HuH-7 (cell line): ENCODE data around the gene ADGRG4.

Experiments used
- DNase-seq: peaks from one replicate; pipeline ENCODE4 v3.0.0; 2011; ENCODE audit warnings: low spot score

The ADGRG4 gene

DNA sequence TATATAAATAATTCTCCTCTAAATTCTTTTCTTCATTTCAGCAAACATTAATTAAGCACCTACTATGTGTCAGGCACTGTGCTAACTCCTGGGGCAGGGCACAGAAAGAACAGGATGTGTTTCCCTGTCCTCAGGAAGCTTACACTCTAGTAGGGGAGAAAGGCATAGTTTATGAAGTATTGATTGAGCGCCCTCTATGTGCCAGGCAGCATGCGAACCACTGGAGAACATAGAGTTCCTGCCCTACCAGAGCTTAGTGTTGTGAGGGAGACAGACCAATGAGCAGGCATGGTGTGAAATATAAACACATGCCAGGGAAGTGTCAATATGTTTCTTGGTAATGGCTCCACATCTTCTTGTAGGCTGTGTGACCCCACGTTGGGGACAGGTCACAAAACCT lies 3.7 kb downstream of the ADGRG4 start:
- DNase-seq: no peak

DNA sequence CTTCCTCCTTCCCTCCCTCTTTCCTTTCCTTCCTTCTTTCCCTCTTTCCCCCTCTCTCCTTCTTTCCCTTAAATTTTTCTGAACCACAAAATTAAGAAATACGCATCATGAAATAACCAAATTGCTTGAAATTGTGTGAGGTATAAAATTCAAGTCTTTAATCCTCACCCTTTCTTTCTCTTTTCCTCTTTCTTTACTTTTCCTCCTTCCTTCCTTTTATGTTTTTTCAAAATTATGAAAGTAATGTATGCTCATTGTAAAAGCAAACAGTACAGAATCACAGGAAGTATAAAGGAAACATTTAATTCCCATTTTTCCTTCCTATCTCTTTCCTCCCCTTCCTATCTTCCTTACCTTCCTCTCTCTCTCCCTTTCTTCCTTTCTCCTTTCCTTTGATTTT lies 5.4 kb downstream of the ADGRG4 start:
- DNase-seq: no peak

DNA sequence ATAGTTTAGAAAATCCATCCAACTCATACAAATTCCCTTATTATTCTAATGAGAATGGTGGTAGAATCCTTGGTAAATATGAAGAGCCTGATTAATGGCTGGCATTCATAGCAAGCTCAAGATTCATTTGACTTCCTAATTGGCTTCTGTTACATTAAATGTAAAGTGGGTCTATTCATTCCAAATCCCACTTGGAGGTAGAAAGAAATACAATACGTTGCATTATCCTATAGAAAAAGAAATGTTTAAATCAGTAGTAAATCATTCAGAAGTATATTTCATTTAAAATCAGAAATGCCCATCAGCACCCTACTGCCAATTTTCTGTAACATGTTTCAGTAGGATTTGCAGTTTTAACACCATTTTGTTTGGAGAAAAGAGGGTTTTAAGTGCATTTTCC lies 6.7 kb downstream of the ADGRG4 start:
- DNase-seq: no peak

DNA sequence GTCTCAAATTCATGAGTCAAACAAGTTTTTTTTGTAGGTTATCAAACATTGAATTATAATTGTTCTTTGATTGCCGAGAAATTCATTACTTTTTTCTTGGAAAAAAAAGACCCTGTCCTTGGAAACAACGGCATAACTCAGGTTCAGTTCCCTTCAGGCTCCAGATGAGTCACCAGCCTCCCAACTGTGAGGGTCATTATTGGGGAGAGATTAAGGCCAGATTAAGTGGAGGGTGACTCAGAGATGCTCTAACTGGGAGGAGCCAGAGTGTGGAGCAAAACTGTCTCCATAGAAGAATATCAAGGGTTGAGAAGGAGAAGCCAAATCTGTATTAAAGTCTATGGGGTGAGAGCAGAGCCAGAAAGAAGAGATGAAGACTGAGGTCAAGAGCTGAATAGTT lies 9.6 kb downstream of the ADGRG4 start:
- no peak for DNase-seq

DNA sequence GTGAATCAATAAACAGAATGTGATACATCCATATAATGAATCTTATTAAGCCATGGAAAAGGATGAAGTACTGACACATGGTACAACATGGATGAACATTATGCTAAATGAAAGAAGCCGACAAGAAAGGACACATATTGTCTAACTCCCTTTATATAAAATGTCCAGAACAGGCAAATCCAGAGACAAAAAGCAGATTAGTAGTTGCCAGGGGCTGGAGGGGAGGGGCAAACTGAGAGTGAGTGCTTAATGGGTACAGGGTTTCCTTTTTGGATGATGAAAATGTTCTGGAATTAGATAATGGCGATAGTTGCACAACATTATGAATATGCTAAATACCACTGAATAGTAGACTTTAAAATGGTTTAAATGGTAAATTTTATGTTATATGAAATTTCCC lies 17.4 kb downstream of the ADGRG4 start:
- DNase-seq: no peak

DNA sequence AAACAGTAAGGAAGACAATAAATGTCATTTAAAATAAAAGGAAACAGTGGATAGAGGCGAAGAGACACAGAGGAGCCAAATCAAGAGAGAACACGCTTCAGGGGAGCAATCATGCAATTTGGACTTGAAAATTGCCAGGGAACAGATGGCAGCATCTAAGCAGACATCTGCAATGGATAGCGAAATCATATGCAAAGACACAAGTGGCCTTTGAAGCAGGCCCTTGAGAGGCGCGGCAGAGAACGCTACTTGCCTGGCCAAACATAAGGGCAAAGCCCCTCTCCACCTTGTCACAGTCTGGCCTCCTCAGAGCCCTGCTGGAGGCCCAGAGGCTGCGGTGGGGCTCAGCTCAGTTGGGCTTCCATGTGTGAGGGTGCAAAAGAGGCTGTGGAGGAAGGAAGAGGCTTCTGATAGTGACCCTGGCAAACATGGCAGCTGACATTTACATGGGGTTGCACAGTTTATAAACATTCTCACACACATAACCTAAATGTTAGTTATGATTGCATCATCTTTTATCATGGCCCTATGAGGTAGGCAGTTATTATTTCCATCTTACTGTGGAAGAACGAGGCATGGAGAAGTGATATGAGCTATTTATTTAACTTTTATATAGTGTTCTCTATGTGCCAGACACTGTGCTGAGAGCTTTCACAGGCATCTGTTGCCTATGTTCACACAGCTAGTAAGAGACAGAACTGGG lies 18.3 kb downstream of the ADGRG4 start:
- no peak for DNase-seq

DNA sequence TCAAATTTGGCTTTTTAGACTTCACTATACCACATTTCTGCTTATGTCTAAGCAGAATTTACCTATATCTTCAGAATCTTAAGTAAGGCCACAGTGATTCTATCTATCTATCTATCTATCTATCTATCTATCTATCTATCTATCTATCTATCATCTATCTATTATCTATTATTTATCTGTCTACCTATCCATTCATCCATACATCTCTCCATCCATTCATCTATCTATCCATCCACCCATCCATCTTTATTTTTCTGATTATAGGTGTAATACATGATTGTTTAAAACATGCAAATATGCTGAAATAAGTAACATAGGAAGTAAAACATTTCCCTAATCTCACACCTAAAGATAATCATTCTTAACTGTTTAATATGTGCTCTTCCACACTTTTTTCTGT lies 18.8 kb downstream of the ADGRG4 start:
- DNase-seq: no peak

DNA sequence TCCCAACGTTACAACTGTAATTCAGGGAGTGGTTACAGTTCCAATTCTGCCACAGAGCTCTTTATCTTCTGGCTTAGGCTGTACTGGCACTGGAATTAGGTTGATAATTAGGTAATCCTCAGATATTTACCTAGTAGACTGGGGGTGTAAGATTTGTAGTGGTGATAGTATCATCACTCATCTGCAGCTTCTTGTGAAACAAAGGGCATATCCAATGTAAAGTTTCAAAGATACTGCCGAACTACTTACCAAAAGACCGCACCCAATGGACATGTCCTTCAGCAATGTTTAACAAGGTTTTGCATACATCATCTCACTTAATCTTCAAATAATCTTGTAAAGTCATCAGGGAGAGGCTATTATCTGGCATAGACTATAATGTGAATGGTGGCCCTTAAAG lies 20.8 kb downstream of the ADGRG4 start:
- DNase-seq: no peak

DNA sequence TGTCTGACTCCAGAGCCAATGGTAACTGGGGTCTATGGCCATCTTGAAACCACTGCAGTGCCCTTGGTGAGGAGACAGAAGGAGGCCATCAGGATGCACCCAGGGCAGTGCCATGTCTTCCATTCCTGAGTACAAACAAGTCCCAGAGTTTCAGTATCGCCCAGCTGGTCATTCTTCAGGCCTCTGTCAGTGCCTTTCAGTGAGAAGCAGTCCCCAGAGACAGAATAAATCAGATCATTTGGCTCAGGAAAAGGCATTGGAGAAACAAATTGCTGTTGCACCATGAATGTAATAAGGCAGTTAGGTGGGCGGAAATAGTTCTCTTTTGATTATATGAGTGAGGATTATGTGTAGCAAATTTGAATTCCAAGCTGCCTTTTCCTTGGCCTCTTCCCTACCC lies 21.3 kb downstream of the ADGRG4 start:
- no peak for DNase-seq

DNA sequence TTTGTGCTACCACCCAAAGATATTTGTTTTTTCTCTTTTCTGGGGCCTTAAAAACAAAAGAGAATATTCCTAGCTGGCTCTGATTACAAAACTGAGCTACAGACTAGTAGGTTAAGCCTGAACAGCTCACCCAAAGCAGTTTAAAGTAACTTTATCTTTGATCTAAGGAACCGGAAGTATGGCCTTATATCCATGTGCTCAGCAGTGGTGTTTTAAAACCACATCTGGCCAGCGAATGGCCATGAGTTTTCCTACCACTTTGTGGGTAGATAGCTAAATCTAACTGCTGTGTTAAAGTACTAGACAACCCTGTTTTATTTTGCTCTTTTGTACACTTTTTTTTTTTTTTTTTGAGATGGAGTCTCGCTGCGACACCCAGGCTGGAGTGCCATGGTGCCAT lies 24.6 kb downstream of the ADGRG4 start:
- DNase-seq: no peak

DNA sequence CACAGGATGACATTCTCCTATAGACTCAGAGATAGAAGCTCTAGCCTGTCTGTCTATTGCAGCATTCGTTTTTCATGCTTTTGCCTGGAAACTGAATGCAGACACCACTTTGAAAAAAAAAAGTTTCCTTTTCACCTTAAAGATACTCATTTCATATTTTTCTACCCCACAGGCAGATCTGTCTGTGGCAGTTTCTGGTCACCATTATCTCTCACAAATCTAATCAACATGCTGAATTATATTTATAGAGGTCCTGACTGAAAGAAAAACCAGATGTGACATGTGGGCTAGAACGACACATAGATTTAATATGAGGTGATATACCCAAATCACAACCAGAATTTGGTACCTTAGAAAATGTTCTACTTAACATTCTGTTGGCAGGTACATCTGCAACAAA lies 28.2 kb downstream of the ADGRG4 start:
- no peak for DNase-seq

DNA sequence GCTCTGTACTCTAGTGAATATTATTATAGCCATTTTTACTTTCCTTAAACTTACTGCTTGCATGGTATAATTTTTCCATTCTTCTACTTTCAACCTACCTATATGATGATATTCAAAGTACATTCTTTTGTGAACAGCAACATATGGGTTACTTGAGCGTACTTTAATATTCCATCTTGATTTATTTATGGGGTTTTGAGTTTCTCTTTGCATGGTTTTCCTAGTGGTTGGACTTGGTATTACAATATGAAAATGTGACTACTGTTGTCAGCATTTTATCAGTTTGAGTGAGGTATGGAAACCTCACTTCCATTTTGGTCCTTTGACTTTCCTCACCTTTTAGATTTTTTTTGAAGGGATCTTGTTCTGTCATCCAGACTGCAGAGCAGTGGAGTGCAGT lies 35.9 kb downstream of the ADGRG4 start:
- DNase-seq: no peak

DNA sequence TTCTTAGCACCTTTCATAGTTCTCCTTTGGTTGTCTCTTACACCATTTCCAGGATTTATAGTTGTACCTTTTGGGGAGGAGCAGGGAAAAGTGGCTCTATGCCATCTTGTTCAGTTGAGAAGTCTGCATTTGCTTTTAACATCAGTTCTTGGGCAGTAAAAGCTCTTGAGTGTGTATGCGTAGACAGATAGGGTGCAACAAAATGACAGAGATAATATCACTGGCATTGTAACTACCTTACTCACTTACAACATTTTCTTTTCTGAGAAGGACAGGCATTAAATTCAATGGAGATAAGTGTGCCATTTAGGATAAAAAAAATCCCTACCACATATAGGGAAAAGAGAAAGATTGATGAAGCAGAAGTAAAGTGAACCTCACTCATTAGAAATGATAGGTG lies 38.9 kb downstream of the ADGRG4 start:
- DNase-seq: no peak

DNA sequence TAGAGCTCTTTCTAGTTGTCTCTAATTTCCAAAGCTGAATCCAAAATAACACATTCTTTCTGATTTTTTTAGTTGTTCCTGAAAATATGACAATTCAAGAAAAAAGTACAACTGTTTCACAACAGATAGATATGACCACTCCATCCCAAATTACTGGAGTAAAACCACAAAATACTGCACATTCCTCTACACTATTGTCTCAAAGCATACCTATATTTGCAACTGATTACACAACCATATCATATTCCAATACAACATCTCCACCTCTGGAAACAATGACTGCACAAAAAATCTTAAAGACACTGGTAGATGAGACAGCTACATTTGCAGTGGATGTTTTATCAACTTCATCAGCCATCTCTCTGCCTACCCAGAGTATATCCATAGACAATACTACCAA lies 43.6 kb downstream of the ADGRG4 start:
- no peak for DNase-seq

DNA sequence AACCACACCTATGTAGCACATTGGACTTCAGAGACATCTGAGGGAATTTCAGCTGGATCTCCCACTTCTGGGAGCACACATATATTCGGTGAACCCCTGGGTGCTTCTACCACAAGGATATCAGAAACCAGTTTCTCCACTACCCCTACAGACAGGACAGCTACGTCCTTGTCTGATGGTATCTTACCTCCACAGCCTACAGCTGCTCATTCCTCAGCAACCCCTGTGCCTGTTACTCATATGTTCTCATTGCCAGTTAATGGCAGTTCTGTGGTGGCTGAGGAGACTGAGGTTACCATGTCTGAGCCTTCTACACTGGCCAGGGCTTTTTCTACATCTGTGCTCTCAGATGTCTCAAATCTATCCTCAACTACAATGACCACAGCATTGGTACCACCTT lies 45.7 kb downstream of the ADGRG4 start:
- DNase-seq: no peak

DNA sequence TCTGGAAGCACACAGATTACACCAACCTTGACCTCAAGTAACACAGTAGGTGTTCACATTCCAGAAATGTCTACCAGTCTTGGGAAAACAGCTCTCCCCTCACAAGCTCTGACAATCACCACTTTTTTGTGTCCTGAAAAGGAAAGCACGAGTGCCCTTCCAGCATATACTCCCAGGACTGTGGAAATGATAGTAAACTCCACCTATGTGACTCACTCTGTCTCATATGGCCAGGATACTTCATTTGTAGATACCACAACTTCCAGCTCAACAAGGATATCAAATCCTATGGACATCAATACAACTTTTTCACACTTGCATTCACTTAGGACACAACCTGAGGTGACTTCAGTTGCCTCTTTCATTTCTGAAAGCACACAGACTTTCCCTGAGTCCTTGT lies 46.9 kb downstream of the ADGRG4 start:
- DNase-seq: no peak

DNA sequence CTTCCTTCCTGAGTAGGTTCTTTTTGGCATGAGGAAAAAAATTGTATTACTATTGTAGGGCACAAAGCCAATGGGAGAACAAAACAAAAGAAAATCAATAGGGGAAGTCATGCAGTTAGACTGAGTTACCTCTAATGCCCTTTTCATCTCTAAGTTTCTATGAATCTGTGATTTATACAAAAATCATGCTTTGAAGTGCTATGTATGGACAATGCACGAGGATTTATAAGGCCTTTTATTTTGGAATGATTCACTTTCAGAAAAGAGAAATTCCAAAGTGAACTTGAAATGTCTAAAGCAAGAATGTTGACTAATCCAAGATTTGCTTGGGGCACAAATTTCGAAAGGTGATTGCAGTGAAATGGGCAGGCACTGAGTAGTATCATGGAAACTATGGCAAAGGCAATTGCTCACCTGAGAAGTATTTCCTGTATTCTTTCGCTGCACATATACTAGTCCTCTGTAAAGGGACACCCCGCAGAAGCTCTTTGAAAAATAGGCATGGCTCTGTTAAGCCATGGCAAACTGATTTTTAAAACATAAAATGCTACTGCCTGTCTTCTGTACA lies 52.8 kb downstream of the ADGRG4 start:
- no peak for DNase-seq

DNA sequence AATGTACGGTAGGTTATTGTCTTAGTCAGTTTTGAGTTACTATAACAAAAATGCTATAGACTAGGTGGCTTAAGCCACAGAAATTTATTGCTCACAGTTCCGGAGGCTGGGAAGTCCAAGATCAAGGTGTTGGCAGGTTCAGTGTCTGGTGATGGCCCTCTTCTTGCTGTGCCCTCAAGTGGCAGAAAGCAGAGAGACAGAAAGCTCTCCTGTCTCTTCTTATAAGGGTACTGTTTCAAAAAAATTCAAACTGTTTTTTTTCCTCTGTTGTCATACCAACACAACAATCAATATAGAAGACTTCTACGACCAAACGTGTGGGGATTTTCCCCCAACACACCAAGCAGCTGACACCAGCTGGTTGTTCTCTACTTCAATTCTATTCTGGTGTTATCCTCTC lies 53.4 kb downstream of the ADGRG4 start:
- DNase-seq: no peak

DNA sequence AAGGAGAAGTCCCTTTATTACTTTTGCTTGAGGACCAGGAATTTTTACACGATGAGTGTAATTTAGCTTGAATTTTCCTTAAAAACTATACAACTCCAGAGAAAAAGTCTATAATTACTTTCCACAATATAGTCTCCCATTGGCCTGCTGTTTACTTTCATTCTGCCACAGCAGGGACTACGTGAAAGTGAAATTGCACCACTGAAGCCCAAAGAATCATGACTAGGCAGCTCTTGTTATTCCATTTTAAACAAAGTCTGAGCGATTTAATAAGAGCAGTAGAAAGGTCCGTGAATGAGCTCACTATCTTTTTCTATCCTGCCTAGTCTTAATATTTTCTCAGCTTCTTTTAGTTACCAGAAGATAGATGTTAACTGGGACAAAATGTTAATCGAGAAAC lies 68.6 kb downstream of the ADGRG4 start:
- no peak for DNase-seq

DNA sequence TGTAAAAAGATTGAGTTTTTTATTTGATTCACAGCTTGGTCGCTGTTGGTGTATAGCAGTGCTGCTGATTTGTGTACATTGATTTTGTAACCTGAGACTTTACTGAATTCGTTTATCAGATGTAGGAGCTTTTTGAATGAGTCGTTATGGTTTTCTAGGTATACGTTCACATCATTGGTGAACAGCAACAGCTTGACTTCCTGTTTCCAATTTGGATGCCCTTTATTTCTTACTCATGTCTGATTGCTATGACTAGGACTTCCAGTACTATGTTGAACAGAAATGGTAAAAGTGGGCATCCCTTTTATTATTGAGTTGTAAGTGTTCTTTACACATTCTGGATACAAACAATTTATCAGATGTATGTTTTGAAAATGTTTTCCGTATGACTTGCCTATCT lies 76.0 kb downstream of the ADGRG4 start:
- DNase-seq: no peak

DNA sequence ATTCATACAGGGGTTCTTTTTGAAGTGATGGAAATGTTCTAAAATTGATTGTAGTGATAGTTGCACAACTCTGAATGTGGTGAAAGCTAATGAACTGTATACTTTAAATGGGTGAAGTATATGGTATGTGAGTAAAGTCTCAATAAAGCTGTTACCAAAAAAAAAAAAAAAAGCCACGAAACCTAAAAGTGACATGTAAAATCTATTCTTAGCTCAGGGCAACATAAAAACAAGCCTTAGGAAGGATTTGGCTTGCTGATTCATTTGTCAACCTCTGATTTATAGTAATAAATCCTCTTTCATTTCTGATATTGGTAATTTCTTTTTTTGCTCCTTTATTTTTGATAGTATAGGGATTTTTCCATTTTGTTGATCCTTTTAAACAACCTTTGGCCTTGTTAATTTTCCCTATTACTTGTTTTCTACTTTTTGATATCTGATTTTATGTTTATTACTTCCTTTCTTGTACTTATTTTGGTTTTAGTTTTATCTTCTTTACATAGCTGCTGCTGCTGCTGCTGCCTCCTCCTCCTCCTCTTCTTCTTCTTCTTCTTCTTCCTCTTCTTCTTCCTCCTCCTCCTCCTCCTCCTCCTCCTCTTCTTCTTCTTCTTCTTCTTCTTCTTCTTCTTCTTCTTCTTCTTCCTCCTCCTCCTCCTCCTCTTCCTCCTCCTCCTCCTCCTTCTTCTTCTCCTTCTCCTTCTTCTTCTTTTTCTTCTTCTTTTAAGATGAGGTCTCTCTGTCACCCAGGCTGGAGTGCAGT lies 79.4 kb downstream of the ADGRG4 start:
- DNase-seq: no peak

DNA sequence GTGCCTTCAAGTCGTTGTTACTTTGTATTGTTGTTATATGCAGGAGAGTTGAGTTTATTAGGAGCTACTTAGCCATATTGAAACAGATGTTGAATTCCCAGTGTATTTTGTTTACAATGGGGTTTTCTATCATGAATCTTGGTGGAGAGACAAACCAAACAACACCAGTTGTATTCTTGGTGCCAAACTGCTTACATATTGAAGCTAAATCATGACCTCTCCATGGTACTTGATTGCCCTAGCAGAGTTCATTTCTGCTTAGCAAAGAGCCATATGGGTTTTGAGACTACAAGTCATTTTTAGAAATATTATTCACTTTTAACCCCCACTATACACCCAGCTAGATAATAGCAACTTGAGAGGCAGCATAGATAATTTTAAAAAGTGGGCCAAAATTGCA lies 85.4 kb downstream of the ADGRG4 start:
- DNase-seq: no peak

DNA sequence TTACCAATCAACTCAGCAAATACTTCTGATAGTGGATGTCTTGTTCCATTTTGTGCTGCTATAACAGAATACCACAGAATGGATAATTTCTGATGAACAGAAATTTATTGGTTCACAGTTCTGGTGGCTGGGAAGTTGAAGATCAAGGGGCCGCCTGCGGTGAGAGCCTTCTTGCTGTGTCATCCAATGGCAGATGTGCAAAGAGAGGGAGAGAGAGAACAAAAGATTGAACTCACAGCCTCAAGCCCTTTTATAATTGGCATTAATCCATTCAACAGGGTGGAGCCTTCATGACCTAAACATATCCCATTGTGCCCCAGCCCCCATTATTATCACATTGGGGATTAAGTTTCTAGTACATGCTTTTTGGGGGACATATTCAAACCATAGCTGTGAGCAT lies 86.1 kb downstream of the ADGRG4 start:
- DNase-seq: no peak
